Measurements from ENCODE around the gene FBXO44.
"Not testable (repeated sequence)": the region's sequence is repeated elsewhere in the genome, so short reads cannot be mapped to it uniquely, and the experiment has no call there.

Gene FBXO44

DNA sequence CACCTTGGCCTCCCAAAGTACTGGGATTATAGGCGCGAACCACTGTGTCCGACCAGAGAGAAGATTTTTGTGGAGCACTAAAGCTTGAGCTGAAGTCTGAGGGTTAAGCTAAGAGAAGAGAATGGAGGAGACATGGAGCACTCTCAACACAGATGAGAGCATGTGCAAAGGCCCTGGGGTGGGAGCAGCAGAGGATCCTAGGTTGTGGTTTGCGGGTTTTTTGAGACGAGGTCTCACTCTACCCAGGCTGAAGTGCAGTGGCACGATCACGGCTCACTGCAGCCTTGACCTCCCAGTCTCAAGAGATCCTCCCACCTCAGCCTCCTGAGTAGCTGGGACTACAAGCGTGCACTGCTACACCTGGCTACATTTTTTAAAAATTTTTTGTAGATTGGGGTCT, 31.0 kb upstream of the FBXO44 start:
- H3K27me3 Mint-ChIP-seq: peaks cover 26% of the 10 kb centered on the region

GRCh38 chr1:11626551-11626950, 28.1 kb upstream of the FBXO44 start:
- peaks cover 2% of the 10 kb centered on the region for H3K9me3 Mint-ChIP-seq
- H3K27ac Mint-ChIP-seq: no peak overlapping the region
- DNase-seq (ENCODE audit: low spot score in 2 of 2) (no peak), ATAC-seq (ENCODE audit: low read depth) (no peak)
- no peak overlapping the region for H3K4me3 Mint-ChIP-seq
- H3K27me3 Mint-ChIP-seq: peaks cover 28% of the 10 kb centered on the region
- H3K36me3 Mint-ChIP-seq: peaks cover 2% of the 10 kb centered on the region
- peaks cover 3% of the 10 kb centered on the region for H3K4me1 Mint-ChIP-seq

More for the DNA sequence above, 31.0 kb upstream of the FBXO44 start:
- Mint-ChIP-seq H3K4me3 (no peak overlapping the region), H3K9me3 (no peaks in the 10 kb centered on the region), H3K36me3 (no peaks in the 10 kb centered on the region), H3K27ac (no peak overlapping the region), H3K4me1 (no peaks in the 10 kb centered on the region)
- ATAC-seq (ENCODE audit: low read depth): no peak
- no peak for DNase-seq (ENCODE audit: low spot score in 2 of 2)

- no peak for ATAC-seq (ENCODE audit: low read depth)
Measured at GRCh38 chr1:11628767-11629166, 25.9 kb upstream of the FBXO44 start.

GRCh38 chr1:11629184-11630016, 25.3 kb upstream of the FBXO44 start:
- H3K4me1 Mint-ChIP-seq: peaks cover 11% of the 10 kb centered on the region

More at GRCh38 chr1:11628767-11629166, 25.9 kb upstream of the FBXO44 start:
- no peak for DNase-seq (ENCODE audit: low spot score in 2 of 2)
- peaks cover 20% of the 10 kb centered on the region for H3K27me3 Mint-ChIP-seq
- H3K4me1 Mint-ChIP-seq: peaks cover 8% of the 10 kb centered on the region
- H3K27ac Mint-ChIP-seq: no peak overlapping the region
- no peak overlapping the region for H3K4me3 Mint-ChIP-seq
- peaks cover 4% of the 10 kb centered on the region for H3K36me3 Mint-ChIP-seq
- H3K9me3 Mint-ChIP-seq: peaks cover 4% of the 10 kb centered on the region

DNA sequence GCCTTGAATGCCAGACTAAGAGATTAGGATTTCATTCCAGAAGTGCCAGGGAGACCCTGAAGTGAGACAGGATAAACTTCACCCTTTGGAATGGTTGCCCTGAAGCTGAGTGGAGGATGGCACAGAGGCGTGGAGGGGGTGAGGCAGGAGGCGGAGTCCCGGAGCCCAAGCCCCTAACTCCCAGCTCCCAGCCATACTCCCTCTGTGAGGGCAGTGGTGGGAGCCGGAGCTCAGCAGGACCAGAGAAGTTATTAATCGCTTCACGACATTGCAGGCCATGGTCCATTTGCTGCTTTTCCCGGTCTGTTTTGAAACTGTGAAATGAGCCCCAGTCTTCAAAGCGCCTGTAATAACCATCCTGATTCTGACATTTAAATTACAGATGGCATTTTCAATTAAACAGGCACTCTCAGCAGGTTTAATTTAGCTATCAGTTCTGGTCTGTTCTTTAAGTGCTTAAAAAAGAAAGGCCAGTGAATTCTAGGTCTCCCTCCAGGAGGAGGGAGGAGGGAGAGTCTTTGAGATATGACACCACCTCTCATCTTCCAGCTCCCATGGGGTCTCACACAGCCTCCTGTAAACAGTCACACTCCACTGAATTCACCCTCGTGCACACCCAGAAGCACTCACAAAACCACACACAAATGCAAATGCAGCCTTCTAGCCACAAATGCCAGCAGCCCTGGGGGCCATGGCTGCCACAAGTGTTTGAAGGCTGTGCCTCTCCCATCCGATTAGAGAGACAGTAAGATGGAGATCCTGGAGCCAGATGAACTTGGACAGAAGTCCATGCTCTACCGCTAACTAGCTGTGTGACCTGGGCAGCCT, 20.1 kb upstream of the FBXO44 start:
- Mint-ChIP-seq H3K27ac (no peak overlapping the region), H3K4me1 (peaks cover 15% of the 10 kb centered on the region), H3K36me3 (peaks cover 4% of the 10 kb centered on the region), H3K4me3 (no peak overlapping the region), H3K27me3 (peaks cover 10% of the 10 kb centered on the region), H3K9me3 (peaks cover 4% of the 10 kb centered on the region)
- peak; percentile 94 for ATAC-seq (ENCODE audit: low read depth)
- no peak for DNase-seq (ENCODE audit: low spot score in 2 of 2)

More at GRCh38 chr1:11629184-11630016, 25.3 kb upstream of the FBXO44 start:
- Mint-ChIP-seq H3K4me3 (no peak overlapping the region), H3K36me3 (peaks cover 4% of the 10 kb centered on the region), H3K27ac (no peak overlapping the region), H3K9me3 (peaks cover 4% of the 10 kb centered on the region), H3K27me3 (peaks cover 20% of the 10 kb centered on the region)
- ATAC-seq (ENCODE audit: low read depth) (no peak), DNase-seq (ENCODE audit: low spot score in 2 of 2) (no peak)

GRCh38 chr1:11638121-11638520, 16.6 kb upstream of the FBXO44 start:
- peaks cover 8% of the 10 kb centered on the region for H3K4me1 Mint-ChIP-seq
- H3K9me3 Mint-ChIP-seq: no peaks in the 10 kb centered on the region
- DNase-seq (ENCODE audit: low spot score in 2 of 2) (no peak), ATAC-seq (ENCODE audit: low read depth) (no peak)
- no peak overlapping the region for H3K27ac Mint-ChIP-seq
- no peak overlapping the region for H3K4me3 Mint-ChIP-seq
- H3K27me3 Mint-ChIP-seq: peaks cover 6% of the 10 kb centered on the region
- no peaks in the 10 kb centered on the region for H3K36me3 Mint-ChIP-seq

- Mint-ChIP-seq H3K9me3 (no peaks in the 10 kb centered on the region), H3K4me3 (no peak overlapping the region), H3K36me3 (no peaks in the 10 kb centered on the region), H3K27me3 (peaks cover 6% of the 10 kb centered on the region), H3K27ac (no peak overlapping the region), H3K4me1 (peaks cover 4% of the 10 kb centered on the region)
- no peak for DNase-seq (ENCODE audit: low spot score in 2 of 2)
- ATAC-seq (ENCODE audit: low read depth): no peak
Measured at GRCh38 chr1:11639372-11639771, 15.3 kb upstream of the FBXO44 start.

- ATAC-seq (ENCODE audit: low read depth): no peak
- Mint-ChIP-seq H3K27ac (no peak overlapping the region), H3K36me3 (no peaks in the 10 kb centered on the region), H3K9me3 (no peaks in the 10 kb centered on the region), H3K27me3 (peaks cover 6% of the 10 kb centered on the region), H3K4me3 (no peak overlapping the region), H3K4me1 (no peaks in the 10 kb centered on the region)
- DNase-seq (ENCODE audit: low spot score in 2 of 2): no peak
Measured at GRCh38 chr1:11640101-11640500, 14.6 kb upstream of the FBXO44 start.

DNA sequence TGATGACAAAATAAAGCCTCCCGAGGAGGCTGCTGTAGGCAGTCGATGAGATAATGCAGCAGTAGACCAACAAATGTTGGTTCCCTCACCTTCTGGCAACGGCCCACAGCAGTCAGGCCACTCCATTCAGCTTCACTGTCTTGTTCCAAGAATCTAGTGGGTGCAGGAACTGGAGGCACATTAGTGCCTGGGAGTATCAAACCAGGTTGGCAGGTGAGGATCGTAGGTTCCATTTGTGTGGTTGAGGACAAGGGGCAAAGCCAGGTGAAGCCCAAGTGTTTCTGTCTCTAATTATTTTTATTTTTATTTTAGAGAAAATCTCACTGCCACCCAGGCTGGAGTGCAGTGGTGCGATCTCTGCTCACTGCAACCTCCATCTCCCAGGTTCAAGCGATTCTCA, 13.7 kb upstream of the FBXO44 start:
- Mint-ChIP-seq H3K27ac (no peak overlapping the region), H3K36me3 (no peaks in the 10 kb centered on the region), H3K4me1 (peaks cover 2% of the 10 kb centered on the region), H3K9me3 (no peaks in the 10 kb centered on the region), H3K4me3 (no peak overlapping the region), H3K27me3 (peaks cover 4% of the 10 kb centered on the region)
- DNase-seq (ENCODE audit: low spot score in 2 of 2) (no peak), ATAC-seq (ENCODE audit: low read depth) (no peak)

GRCh38 chr1:11641776-11642305, 12.8 kb upstream of the FBXO44 start:
- ATAC-seq (ENCODE audit: low read depth) (no peak), DNase-seq (ENCODE audit: low spot score in 2 of 2) (no peak)
- Mint-ChIP-seq H3K27ac (no peak overlapping the region), H3K36me3 (no peaks in the 10 kb centered on the region), H3K27me3 (peaks cover 3% of the 10 kb centered on the region), H3K4me1 (peaks cover 2% of the 10 kb centered on the region), H3K9me3 (no peaks in the 10 kb centered on the region), H3K4me3 (no peak overlapping the region)

- ATAC-seq (ENCODE audit: low read depth) (peak; percentile 76), DNase-seq (ENCODE audit: low spot score in 2 of 2) (peak; percentile 71 to 73)
- H3K9me3 Mint-ChIP-seq, H3K36me3 Mint-ChIP-seq, H3K4me3 Mint-ChIP-seq, H3K27ac Mint-ChIP-seq, H3K4me1 Mint-ChIP-seq, H3K27me3 Mint-ChIP-seq: not testable (repeated sequence)
Measured at GRCh38 chr1:11642418-11643017, 12.2 kb upstream of the FBXO44 start.

DNA sequence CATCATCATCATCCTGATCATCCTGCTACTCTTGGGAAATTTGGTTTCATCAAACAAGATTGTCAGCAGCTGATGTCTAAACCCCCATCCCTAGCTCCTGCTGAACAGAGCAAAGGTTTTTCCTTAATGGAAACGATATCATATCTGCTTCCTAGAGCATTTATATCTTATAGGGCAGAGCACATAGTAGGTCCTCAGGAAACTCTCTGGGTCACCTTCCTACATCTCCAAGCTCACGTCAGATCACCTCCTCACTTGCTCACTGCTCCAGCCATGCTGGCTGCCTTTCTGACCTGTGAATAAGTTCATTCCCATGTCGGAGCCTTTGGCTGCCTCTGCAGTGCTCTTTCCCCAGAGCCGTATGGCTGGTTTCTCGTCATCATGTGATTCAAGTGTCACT, 10.9 kb upstream of the FBXO44 start:
- Mint-ChIP-seq H3K27ac (no peak overlapping the region), H3K9me3 (no peaks in the 10 kb centered on the region), H3K4me1 (peaks cover 2% of the 10 kb centered on the region), H3K4me3 (no peak overlapping the region), H3K27me3 (no peaks in the 10 kb centered on the region), H3K36me3 (no peaks in the 10 kb centered on the region)
- no peak for ATAC-seq (ENCODE audit: low read depth)
- DNase-seq (ENCODE audit: low spot score in 2 of 2): no peak

DNA sequence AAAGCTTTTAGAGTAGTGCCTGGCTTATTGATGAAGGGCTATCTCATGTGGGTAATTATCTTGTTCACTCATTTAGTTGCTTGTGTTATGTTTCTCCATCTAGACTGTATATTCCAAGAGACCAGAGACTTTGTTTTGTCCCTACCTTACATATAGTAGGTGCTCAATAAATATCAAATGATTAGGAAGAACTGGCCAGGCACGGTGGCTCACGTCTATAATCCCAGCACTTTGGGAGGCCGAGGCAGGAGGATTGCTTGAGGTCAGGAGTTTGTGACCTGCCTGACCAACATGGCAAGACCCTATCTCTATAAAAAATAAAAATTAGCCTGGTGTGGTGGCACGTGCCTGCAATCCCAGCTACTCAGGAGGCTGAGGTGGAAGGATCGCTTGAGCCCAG, 9.4 kb upstream of the FBXO44 start:
- no peaks in the 10 kb centered on the region for H3K27me3 Mint-ChIP-seq
- no peak overlapping the region for H3K4me3 Mint-ChIP-seq
- H3K36me3 Mint-ChIP-seq: no peaks in the 10 kb centered on the region
- peaks cover 6% of the 10 kb centered on the region for H3K4me1 Mint-ChIP-seq
- ATAC-seq (ENCODE audit: low read depth) (no peak), DNase-seq (ENCODE audit: low spot score in 2 of 2) (no peak)
- H3K27ac Mint-ChIP-seq: no peak overlapping the region
- H3K9me3 Mint-ChIP-seq: no peaks in the 10 kb centered on the region

Data from memory B cell (primary cell).